GM12878 (cell line): ENCODE measurements around the gene PLXNB2. TPM values are rescaled to one million over a fixed set of nuclear protein-coding genes. Genes with fewer than 3 reads are reported as not detected.

Experiments
- BRCA1 ChIP-seq: IDR thresholded peaks from 2 replicates; pipeline ENCODE4 v1.6.1; 2011; ENCODE audit warnings: low read depth, low read length, improper control_type of control experiment
- CHD1 ChIP-seq: IDR thresholded peaks from 2 replicates; pipeline ENCODE4 v1.6.1; 2012; ENCODE audit warnings: low read depth, low read length, improper control_type of control experiment
- DPF2 ChIP-seq: fragments of 450-650 bp; IDR thresholded peaks from 2 replicates; pipeline ENCODE4 v1.6.1; 2017; ENCODE audit warnings: mild to moderate bottlenecking
- EED ChIP-seq: sonication (generic); IDR thresholded peaks from 2 replicates; pipeline ENCODE4 v1.6.1; 2016; ENCODE audit warnings: antibody characterized with exemption, low read depth
- EGR1 ChIP-seq, 2 experiments: IDR thresholded peaks; 1 replicate in 1 of 2; 2 replicates in 1 of 2; pipeline ENCODE4 v1.6.1; 2011 to 2012; ENCODE audit warnings: low read depth in 2 of 2, low read length in 2 of 2, borderline replicate concordance in 1 of 2, mild to moderate bottlenecking in 1 of 2, moderate library complexity in 1 of 2
- HDAC2 ChIP-seq: fragments of 200-600 bp; sonication (generic); IDR thresholded peaks from 2 replicates; pipeline ENCODE4 v1.6.1; 2017
- KLF5 ChIP-seq: fragments of 450-650 bp; IDR thresholded peaks from 2 replicates; pipeline ENCODE4 v1.6.1; 2014; ENCODE audit warnings: mild to moderate bottlenecking; ENCODE audit not compliant: partially characterized antibody
- MTA2 ChIP-seq: fragments of 450-650 bp; IDR thresholded peaks from 2 replicates; pipeline ENCODE4 v1.6.1; 2016; ENCODE audit warnings: low read depth, mild to moderate bottlenecking, moderate library complexity
- MXI1 ChIP-seq: fragments of 150-350 bp; IDR thresholded peaks from 2 replicates; pipeline ENCODE4 v1.6.1; 2011; ENCODE audit warnings: low read depth, mild to moderate bottlenecking, inconsistent platforms, low read length, improper control_type of control experiment
- MYB ChIP-seq: fragments of 150-350 bp; IDR thresholded peaks from 2 replicates; pipeline ENCODE4 v1.6.1; 2014; ENCODE audit warnings: mild to moderate bottlenecking, low read depth, low read length, borderline replicate concordance
- POLR2A ChIP-seq: IDR thresholded peaks from 2 replicates; pipeline ENCODE4 v1.6.1; 2011; ENCODE audit warnings: low read depth, mild to moderate bottlenecking, low read length
- RBBP5 ChIP-seq: fragments of 200-600 bp; sonication (generic); conservative IDR thresholded peaks from 2 replicates; pipeline ENCODE4 v1.6.1; 2016
- RUNX3 ChIP-seq: IDR thresholded peaks from 2 replicates; pipeline ENCODE4 v1.6.1; 2012; ENCODE audit warnings: low read length, inconsistent platforms
- SMC3 ChIP-seq: IDR thresholded peaks from 2 replicates; pipeline ENCODE4 v1.6.1; 2011; ENCODE audit warnings: low read length, improper control_type of control experiment, borderline replicate concordance
- SREBF1 ChIP-seq: IDR thresholded peaks from 2 replicates; pipeline ENCODE4 v1.6.1; 2012; ENCODE audit warnings: mild to moderate bottlenecking, low read length
- TAF1 ChIP-seq: IDR thresholded peaks from 2 replicates; pipeline ENCODE4 v1.6.1; 2011; ENCODE audit warnings: mild to moderate bottlenecking, low read depth, low read length, borderline replicate concordance
- YBX1 ChIP-seq: fragments of 450-650 bp; IDR thresholded peaks from 2 replicates; pipeline ENCODE4 v1.6.1; 2016; ENCODE audit warnings: antibody characterized with exemption
- ZNF24 ChIP-seq: fragments of 450-650 bp; IDR thresholded peaks from 2 replicates; pipeline ENCODE4 v1.6.1; 2017; ENCODE audit warnings: antibody characterized with exemption, mild to moderate bottlenecking
- polyA plus RNA-seq, 11 experiments: library from polyadenylated mRNA; depleted of rRNA in 4 of 11; unstranded in 6 of 11; stranded (reverse) in 5 of 11; fragments of >200 nt; fragmentation: Nextera tagmentation in 4 of 11; fragmentation: Illumina TruSeq in 1 of 11; extraction: Ambion mirVana in 4 of 11; extraction: Trizol in 1 of 11; gene quantifications; 1 replicate in 1 of 11; 2 replicates in 10 of 11; pipeline versions ENCODE4 v1.2.1 to v1.2.3, GENCODE V29; 2011 to 2016; ENCODE audit warnings: inconsistent platforms in 2 of 11, missing spikeins in 2 of 11, low read depth in 1 of 11
- total RNA-seq, 4 experiments: library from RNA; depleted of rRNA in 3 of 4; stranded (reverse); fragments of >200 nt in 3 of 4; fragmentation: Illumina TruSeq in 1 of 4; extraction: Trizol in 1 of 4; gene quantifications; 2 replicates each; pipeline versions ENCODE4 v1.2.1 to v1.2.3, GENCODE V29; 2013 to 2021
- TF ChIP-seq, protein P1 (sequence below): fragments of 450-650 bp; IDR thresholded peaks from 2 replicates; pipeline ENCODE4 v1.6.1; 2017; ENCODE audit warnings: antibody characterized with exemption, mild to moderate bottlenecking, moderate library complexity
- TF ChIP-seq, protein P2 (sequence below): fragments of 450-650 bp; IDR thresholded peaks from 2 replicates; pipeline ENCODE4 v1.6.1; 2016; ENCODE audit warnings: mild to moderate bottlenecking
- TF ChIP-seq, protein P3 (sequence below): fragments of 450-650 bp; formaldehyde crosslinking; IDR thresholded peaks from 2 replicates; pipeline ENCODE4 v1.5.0; 2022; ENCODE audit warnings: mild to moderate bottlenecking, missing genetic modification characterization
- TF ChIP-seq, protein P4 (sequence below): IDR thresholded peaks from 2 replicates; pipeline ENCODE4 v1.6.1; 2012; ENCODE audit warnings: low read depth, low read length, improper control_type of control experiment

PLXNB2 gene
- total and polyA plus RNA-seq, 10 of the 15 experiments (the other 5 are each of a cell fraction or from before 2014, with no cell fraction given), result 0.68 to 134 (median 41.9) TPM

DNA sequence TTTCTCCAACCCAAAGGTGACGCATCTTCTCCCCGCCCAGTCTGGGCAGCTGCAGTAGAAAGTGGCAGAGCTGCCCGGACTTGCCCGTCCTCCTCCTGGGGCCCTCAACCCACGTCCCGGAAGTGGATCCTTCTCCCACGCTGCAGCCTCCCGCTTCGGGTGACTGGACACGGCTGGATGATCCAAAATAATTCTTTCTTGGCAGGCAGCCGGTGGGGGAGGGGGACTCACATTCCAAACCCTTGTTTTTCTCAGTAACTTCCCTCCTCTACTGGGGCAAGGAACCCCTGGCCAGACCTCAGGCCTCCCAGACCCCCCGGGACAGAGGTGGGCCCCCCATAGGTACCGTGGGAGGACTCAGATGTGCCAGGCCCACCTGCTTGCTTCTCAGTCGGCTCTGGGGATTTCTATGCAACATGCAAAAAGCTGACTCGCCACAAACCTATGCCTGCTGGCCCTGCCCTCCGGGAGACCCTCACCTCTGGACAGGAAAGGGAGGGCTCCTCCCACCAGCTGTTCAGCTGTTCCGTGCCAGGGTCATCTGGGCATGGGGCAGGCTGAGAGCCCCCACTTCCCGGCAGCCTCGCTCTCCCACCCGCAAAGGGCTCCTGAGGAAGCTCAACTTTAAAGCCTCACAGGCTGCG is 1.4 kb downstream of the PLXNB2 start (continued):
- TF ChIP-seq, protein P1, sequence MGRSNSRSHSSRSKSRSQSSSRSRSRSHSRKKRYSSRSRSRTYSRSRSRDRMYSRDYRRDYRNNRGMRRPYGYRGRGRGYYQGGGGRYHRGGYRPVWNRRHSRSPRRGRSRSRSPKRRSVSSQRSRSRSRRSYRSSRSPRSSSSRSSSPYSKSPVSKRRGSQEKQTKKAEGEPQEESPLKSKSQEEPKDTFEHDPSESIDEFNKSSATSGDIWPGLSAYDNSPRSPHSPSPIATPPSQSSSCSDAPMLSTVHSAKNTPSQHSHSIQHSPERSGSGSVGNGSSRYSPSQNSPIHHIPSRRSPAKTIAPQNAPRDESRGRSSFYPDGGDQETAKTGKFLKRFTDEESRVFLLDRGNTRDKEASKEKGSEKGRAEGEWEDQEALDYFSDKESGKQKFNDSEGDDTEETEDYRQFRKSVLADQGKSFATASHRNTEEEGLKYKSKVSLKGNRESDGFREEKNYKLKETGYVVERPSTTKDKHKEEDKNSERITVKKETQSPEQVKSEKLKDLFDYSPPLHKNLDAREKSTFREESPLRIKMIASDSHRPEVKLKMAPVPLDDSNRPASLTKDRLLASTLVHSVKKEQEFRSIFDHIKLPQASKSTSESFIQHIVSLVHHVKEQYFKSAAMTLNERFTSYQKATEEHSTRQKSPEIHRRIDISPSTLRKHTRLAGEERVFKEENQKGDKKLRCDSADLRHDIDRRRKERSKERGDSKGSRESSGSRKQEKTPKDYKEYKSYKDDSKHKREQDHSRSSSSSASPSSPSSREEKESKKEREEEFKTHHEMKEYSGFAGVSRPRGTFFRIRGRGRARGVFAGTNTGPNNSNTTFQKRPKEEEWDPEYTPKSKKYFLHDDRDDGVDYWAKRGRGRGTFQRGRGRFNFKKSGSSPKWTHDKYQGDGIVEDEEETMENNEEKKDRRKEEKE, result no peak
- TF ChIP-seq, protein P2, sequence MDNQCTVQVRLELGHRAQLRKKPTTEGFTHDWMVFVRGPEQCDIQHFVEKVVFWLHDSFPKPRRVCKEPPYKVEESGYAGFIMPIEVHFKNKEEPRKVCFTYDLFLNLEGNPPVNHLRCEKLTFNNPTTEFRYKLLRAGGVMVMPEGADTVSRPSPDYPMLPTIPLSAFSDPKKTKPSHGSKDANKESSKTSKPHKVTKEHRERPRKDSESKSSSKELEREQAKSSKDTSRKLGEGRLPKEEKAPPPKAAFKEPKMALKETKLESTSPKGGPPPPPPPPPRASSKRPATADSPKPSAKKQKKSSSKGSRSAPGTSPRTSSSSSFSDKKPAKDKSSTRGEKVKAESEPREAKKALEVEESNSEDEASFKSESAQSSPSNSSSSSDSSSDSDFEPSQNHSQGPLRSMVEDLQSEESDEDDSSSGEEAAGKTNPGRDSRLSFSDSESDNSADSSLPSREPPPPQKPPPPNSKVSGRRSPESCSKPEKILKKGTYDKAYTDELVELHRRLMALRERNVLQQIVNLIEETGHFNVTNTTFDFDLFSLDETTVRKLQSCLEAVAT, result 0 out of 2 replicates have a peak, but pooled peaks have one; percentile 21
- TF ChIP-seq MTA2 (peak; percentile 70; the same call in 1 of the 2 replicates), HDAC2 (no peak), YBX1 (no peak), DPF2 (no peak; the same call in 1 of the 2 replicates), SMC3 (no peak), SREBF1 (no peak), ZNF24 (no peak), BRCA1 (no peak), MXI1 (peak; percentile 58; the same call in 1 of the 2 replicates), CHD1 (0 out of 2 replicates have a peak, but pooled peaks have one; percentile 68), EGR1 (IDR thresholded peaks at IDR 0.05; ENCODE audit: borderline replicate concordance in 1 of 2, low read depth in 2 of 2, low read length in 2 of 2) (peak in 1 of 2 experiments; percentile 64; a peak in 1 of 3 replicates), RBBP5 (no peak), TAF1 (peak; percentile 38; the same call in 1 of the 2 replicates), POLR2A (peak; percentile 58), RUNX3 (peak; percentile 44), KLF5 (no peak), EED (peak; percentile 88), MYB (no peak)
- TF ChIP-seq, protein P3, sequence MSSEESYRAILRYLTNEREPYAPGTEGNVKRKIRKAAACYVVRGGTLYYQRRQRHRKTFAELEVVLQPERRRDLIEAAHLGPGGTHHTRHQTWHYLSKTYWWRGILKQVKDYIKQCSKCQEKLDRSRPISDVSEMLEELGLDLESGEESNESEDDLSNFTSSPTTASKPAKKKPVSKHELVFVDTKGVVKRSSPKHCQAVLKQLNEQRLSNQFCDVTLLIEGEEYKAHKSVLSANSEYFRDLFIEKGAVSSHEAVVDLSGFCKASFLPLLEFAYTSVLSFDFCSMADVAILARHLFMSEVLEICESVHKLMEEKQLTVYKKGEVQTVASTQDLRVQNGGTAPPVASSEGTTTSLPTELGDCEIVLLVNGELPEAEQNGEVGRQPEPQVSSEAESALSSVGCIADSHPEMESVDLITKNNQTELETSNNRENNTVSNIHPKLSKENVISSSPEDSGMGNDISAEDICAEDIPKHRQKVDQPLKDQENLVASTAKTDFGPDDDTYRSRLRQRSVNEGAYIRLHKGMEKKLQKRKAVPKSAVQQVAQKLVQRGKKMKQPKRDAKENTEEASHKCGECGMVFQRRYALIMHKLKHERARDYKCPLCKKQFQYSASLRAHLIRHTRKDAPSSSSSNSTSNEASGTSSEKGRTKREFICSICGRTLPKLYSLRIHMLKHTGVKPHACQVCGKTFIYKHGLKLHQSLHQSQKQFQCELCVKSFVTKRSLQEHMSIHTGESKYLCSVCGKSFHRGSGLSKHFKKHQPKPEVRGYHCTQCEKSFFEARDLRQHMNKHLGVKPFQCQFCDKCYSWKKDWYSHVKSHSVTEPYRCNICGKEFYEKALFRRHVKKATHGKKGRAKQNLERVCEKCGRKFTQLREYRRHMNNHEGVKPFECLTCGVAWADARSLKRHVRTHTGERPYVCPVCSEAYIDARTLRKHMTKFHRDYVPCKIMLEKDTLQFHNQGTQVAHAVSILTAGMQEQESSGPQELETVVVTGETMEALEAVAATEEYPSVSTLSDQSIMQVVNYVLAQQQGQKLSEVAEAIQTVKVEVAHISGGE (CRISPR knock-in tag), result no peak
- TF ChIP-seq, protein P4, sequence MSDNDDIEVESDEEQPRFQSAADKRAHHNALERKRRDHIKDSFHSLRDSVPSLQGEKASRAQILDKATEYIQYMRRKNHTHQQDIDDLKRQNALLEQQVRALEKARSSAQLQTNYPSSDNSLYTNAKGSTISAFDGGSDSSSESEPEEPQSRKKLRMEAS, result no peak
